Breast epithelium (tissue), 4 donors: ENCODE results near the gene ITIH5. TPM values are rescaled to one million over a fixed set of nuclear protein-coding genes. Genes with fewer than 3 reads are reported as not detected.

Experiments used
- DNase-seq, 2 donors: peaks; one replicate each; pipeline ENCODE4 v3.0.0-alpha.2; 2019; ENCODE audit warnings: low spot score in 2 of 2
- H3K27ac ChIP-seq, 2 donors: fragments of 200-600 bp; sonication (generic) in 1 of 2; one replicate each; pipeline ENCODE4 v1.5.1; 2016 to 2019; ENCODE audit warnings: mild to moderate bottlenecking in 1 of 2
- H3K27me3 ChIP-seq, 2 donors: fragments of 200-600 bp; sonication (generic) in 1 of 2; one replicate each; pipeline versions ENCODE4 v1.5.1 to v1.6.0; 2017 to 2019; ENCODE audit warnings: control low read depth in 1 of 2, mild to moderate bottlenecking in 1 of 2
- H3K36me3 ChIP-seq: fragments of 200-600 bp; one replicate; pipeline ENCODE4 v1.5.1; 2019
- H3K4me1 ChIP-seq, 2 donors: fragments of 200-600 bp; sonication (generic); one replicate each; pipeline ENCODE4 v1.5.1; 2016 to 2019; ENCODE audit warnings: control low read depth in 1 of 2
- H3K4me3 ChIP-seq, 3 donors: fragments of 200-600 bp; sonication (generic); 1 replicate in 2 of 3; 2 replicates in 1 of 3; pipeline ENCODE4 v1.5.1; 2016 to 2019; ENCODE audit warnings: mild to moderate bottlenecking in 3 of 3, moderate library complexity in 2 of 3
- H3K9me3 ChIP-seq, 2 donors: fragments of 200-600 bp; sonication (generic) in 1 of 2; one replicate each; pipeline ENCODE4 v1.5.1; 2016 to 2019; ENCODE audit warnings: control low read depth in 1 of 2
- POLR2A ChIP-seq: fragments of 450-650 bp; IDR thresholded peaks from one replicate; pipeline ENCODE4 v1.6.1; 2016; ENCODE audit warnings: antibody characterized with exemption, mild to moderate bottlenecking, moderate library complexity
- POLR2AphosphoS5 ChIP-seq, 3 donors: sonication (generic); formaldehyde crosslinking; IDR thresholded peaks; one replicate each; pipeline ENCODE4 v1.6.1; 2017; ENCODE audit warnings: antibody characterized with exemption in 3 of 3
- intact Hi-C: fragments of 100-400 bp; cut with DNase I; formaldehyde crosslinking; loops from one replicate; pipeline ENCODE4 v1.15.1; 2023; ENCODE audit warnings: low total_unique reads
- total RNA-seq, 3 donors: library from RNA; depleted of rRNA; stranded (reverse); fragments of >200 nt; gene quantifications; one replicate each; pipeline ENCODE4 v1.1.0, GENCODE V29; 2016
- TF ChIP-seq, protein P1 (sequence below), 3 donors: fragments of 450-650 bp; IDR thresholded peaks; one replicate each; pipeline ENCODE4 v1.5.1; 2016 to 2017; ENCODE audit warnings: antibody characterized with exemption in 3 of 3, mild to moderate bottlenecking in 3 of 3, moderate library complexity in 3 of 3

The ITIH5 gene
- total RNA-seq, 3 donors from 2014 or later = 18.7 to 407 (median 54.1) TPM

DNA sequence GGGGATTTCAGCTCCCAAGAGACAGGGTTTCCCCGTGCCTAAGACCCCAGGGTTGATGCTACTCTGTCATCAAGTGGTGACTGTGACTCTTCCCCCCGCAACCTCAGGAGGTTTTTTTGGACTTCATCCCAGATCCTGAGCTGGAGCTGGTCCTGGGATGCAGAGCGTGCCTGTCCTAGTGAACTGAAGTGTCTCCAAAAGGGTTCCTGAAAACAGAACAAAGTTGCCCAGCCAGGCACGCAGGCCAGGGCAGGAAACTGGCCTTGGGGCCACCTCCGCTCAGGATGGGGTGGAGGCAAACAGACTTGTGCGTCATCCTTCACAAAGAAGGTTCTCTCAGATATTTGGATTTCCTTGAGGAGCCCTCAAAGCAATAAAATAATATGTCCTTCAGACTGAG, 118.9 kb downstream of the ITIH5 start:
- H3K4me3 ChIP-seq = no peak overlapping the region
- DNase-seq = peak in 1 of 2 donors; percentile 59
- no peaks in the 10 kb centered on the region for H3K36me3 ChIP-seq
- H3K4me1 ChIP-seq = no peaks in the 10 kb centered on the region
- intact Hi-C loops = no loop called here
- no peaks in the 10 kb centered on the region for H3K9me3 ChIP-seq
- no peaks in the 10 kb centered on the region for H3K27me3 ChIP-seq
- peak overlapping the region; percentile 58 to 65 for H3K27ac ChIP-seq
- TF ChIP-seq POLR2A = no peak
- TF ChIP-seq, protein P1, sequence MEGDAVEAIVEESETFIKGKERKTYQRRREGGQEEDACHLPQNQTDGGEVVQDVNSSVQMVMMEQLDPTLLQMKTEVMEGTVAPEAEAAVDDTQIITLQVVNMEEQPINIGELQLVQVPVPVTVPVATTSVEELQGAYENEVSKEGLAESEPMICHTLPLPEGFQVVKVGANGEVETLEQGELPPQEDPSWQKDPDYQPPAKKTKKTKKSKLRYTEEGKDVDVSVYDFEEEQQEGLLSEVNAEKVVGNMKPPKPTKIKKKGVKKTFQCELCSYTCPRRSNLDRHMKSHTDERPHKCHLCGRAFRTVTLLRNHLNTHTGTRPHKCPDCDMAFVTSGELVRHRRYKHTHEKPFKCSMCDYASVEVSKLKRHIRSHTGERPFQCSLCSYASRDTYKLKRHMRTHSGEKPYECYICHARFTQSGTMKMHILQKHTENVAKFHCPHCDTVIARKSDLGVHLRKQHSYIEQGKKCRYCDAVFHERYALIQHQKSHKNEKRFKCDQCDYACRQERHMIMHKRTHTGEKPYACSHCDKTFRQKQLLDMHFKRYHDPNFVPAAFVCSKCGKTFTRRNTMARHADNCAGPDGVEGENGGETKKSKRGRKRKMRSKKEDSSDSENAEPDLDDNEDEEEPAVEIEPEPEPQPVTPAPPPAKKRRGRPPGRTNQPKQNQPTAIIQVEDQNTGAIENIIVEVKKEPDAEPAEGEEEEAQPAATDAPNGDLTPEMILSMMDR (IDR thresholded peaks at IDR 0.05) = no peak
- TF ChIP-seq POLR2AphosphoS5 (IDR thresholded peaks at IDR 0.05) = no peak

DNA sequence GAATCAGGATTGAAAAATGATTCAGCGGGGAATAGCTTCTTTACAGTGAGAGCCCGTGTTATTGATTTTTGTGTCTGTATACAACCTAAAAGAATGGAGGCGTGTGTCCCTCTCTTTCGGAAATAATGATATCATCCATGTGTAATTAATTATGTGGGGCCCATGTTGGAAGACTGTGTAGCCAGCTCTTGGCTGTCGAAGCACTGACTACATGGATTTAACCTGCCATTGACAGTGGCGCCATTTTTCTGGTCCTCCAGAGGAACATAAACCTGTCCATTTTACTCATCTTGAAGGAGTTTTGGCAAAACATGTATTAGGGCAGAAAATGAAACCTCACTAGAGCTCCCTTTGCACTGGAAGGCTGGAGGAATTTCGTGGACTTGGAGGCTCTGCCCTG, 119.6 kb downstream of the ITIH5 start:
- Histone ChIP-seq H3K27me3 (no peaks in the 10 kb centered on the region), H3K36me3 (no peaks in the 10 kb centered on the region), H3K4me3 (no peak overlapping the region), H3K27ac (peak overlapping the region; percentile 58 to 65), H3K9me3 (no peaks in the 10 kb centered on the region), H3K4me1 (no peaks in the 10 kb centered on the region)
- no peak for DNase-seq
- intact Hi-C loops = no loop called here
- no peak for TF ChIP-seq POLR2AphosphoS5 (IDR thresholded peaks at IDR 0.05)
- TF ChIP-seq POLR2A = no peak
- TF ChIP-seq, protein P1 (IDR thresholded peaks at IDR 0.05) = no peak

DNA sequence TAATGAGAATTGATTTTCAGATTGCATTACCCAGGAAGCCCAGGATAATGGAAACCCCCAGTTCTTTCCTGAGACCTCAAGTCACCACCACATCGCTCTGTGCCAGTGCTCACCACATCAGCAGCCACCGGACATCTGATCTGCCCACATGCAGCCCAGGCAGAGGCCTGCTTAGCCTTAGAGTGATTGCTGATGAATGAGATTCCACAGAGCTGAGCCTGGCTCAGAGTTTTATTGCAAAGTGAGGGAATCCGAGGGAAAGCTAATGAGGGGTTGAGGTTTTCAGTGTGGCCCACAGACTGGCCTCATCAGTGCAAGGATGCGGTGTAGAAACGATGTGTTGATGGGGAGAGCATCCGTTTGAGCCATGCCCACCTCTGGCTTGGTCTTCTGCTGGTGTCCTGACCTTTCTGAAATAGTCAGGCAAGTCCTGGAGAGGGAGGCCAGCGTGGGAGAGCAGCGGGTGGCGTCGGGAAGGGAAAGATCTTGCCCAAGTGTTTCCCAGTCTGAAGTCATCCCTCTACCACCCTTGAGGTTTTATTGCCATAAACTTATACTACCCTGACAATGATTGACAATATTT, 120.3 kb downstream of the ITIH5 start:
- TF ChIP-seq POLR2A (no peak), POLR2AphosphoS5 (IDR thresholded peaks at IDR 0.05) (no peak)
- TF ChIP-seq, protein P1 (IDR thresholded peaks at IDR 0.05) = no peak
- intact Hi-C loops = no loop called here
- no peak overlapping the region for H3K4me3 ChIP-seq
- no peaks in the 10 kb centered on the region for H3K27me3 ChIP-seq
- no peaks in the 10 kb centered on the region for H3K36me3 ChIP-seq
- no peaks in the 10 kb centered on the region for H3K9me3 ChIP-seq
- no peak for DNase-seq
- no peak overlapping the region for H3K27ac ChIP-seq
- H3K4me1 ChIP-seq = no peaks in the 10 kb centered on the region

DNA sequence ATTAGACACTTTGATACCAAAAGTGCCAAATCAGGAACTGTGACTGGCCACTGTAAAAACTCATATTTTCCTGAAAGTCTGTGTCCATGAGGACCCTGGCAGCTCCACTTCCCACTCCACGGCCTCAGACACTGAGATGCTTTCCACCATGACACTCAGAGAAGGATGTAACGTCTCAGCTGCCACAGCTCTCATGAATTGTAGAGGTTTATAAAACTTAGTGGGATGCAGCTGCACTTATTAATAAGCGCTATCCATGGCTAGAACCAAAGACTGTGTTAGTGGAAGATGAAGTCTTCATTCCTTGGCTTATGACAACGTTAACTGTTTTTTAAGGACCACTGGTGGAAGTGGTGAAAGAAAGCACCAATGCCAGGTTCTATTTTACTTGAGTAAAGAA, 121.0 kb downstream of the ITIH5 start:
- H3K36me3 ChIP-seq = no peaks in the 10 kb centered on the region
- TF ChIP-seq, protein P1 (IDR thresholded peaks at IDR 0.05) = no peak
- TF ChIP-seq POLR2A (no peak), POLR2AphosphoS5 (IDR thresholded peaks at IDR 0.05) (no peak)
- no peak for DNase-seq
- no peaks in the 10 kb centered on the region for H3K9me3 ChIP-seq
- no peaks in the 10 kb centered on the region for H3K4me1 ChIP-seq
- no peak overlapping the region for H3K27ac ChIP-seq
- no peak overlapping the region for H3K4me3 ChIP-seq
- H3K27me3 ChIP-seq = no peaks in the 10 kb centered on the region
- intact Hi-C loops = no loop called here

DNA sequence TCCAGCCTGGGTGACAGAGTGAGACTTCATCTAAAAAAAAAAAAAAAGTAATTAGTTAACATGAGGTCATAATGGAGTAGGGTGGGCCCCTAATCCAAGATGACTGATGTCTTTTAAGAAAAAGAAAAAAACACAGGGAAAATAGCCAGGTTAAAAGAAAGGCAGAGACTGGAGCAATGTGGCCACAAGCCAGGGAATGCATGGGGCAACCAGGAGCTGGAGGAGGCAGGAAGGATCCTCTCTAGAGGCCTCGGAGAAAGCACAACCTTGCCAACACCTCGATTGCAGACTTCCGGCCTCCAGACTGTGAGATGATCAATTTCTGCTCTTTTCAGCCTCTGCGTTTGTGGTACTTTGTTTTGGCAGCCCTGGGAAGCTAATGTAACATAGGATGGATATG, 121.5 kb downstream of the ITIH5 start:
- no peaks in the 10 kb centered on the region for H3K4me1 ChIP-seq

More for the DNA sequence above, 121.5 kb downstream of the ITIH5 start:
- Histone ChIP-seq H3K4me3 (no peak overlapping the region), H3K9me3 (no peaks in the 10 kb centered on the region), H3K27me3 (no peaks in the 10 kb centered on the region), H3K27ac (no peak overlapping the region), H3K36me3 (no peaks in the 10 kb centered on the region)
- TF ChIP-seq, protein P1 (IDR thresholded peaks at IDR 0.05) = no peak
- TF ChIP-seq POLR2A = no peak
- TF ChIP-seq POLR2AphosphoS5 (IDR thresholded peaks at IDR 0.05) = no peak
- no peak for DNase-seq
- intact Hi-C loops = no loop called here
